IPS-20b (cell line): ENCODE data around the gene LYSET.
"Not testable (repeated sequence)": the region's sequence is repeated elsewhere in the genome, so short reads cannot be mapped to it uniquely, and the experiment has no call there.

Experiments used
- H3K27ac ChIP-seq: one replicate; pipeline ENCODE4 v1.5.1; 2013; ENCODE audit warnings: low read length
- H3K27me3 ChIP-seq: 2 replicates; pipeline ENCODE4 v1.6.1; 2013; ENCODE audit warnings: mild to moderate bottlenecking, low read length, inconsistent platforms; ENCODE audit not compliant: insufficient read depth
- H3K36me3 ChIP-seq: 2 replicates; pipeline ENCODE4 v1.6.1; 2013; ENCODE audit warnings: low read depth, mild to moderate bottlenecking, inconsistent platforms, low read length, moderate library complexity; ENCODE audit not compliant: insufficient read depth
- H3K4me1 ChIP-seq: 2 replicates; pipeline ENCODE4 v1.6.1; 2013; ENCODE audit warnings: mild to moderate bottlenecking, control low read depth, inconsistent platforms, low read length, moderate library complexity; ENCODE audit not compliant: insufficient read depth
- H3K4me3 ChIP-seq: 2 replicates; pipeline ENCODE4 v1.5.1; 2013; ENCODE audit warnings: mild to moderate bottlenecking, low read length, inconsistent platforms
- H3K9ac ChIP-seq: 2 replicates; pipeline ENCODE4 v1.6.1; 2013; ENCODE audit warnings: low read depth, mild to moderate bottlenecking, inconsistent platforms, low read length, moderate library complexity
- H3K9me3 ChIP-seq: 2 replicates; pipeline ENCODE4 v1.6.1; 2013; ENCODE audit warnings: mild to moderate bottlenecking, low read depth, low read length, inconsistent platforms; ENCODE audit not compliant: insufficient read depth

The LYSET gene

DNA sequence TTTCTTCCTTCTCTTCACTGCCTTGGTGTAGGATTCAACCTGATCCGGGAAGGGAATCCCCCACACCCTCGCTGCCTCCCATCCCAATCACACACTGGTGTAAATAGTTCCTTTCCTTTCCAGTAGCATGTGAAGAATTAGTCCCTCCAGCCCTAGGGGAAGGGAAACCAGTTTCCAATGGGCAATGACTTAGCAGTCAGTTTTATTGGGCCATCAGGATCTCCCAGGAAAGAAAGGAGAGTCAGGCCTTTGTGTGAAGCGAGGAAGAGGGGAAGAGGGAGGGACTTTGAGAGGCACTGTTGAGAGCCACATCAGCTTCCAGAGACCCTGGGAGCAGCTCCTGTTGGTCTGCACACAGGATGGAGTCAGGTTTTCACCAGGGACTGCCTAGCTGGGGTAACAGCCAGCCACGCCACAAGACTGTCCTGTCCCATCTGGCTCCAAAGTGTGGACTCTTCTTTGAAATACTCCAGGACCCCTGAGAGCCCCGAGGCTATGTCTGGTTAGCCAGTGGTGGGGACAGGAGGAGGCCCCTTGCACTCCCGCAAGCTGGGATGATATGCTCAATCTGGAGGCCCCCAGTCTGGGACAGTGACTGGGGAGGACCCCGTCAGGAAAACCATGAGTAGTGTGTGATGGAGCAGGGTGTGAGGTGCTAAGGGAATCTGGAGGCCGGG, 28.3 kb upstream of the LYSET start:
- H3K4me1 ChIP-seq = peaks cover 6% of the 10 kb centered on the region; the same call in 1 of the 2 replicates

GRCh38 chr14:93158349-93158748, 26.8 kb upstream of the LYSET start:
- H3K27me3 ChIP-seq, H3K9ac ChIP-seq, H3K27ac ChIP-seq, H3K4me1 ChIP-seq, H3K4me3 ChIP-seq, H3K36me3 ChIP-seq, H3K9me3 ChIP-seq: not testable (repeated sequence)

More for the DNA sequence above, 28.3 kb upstream of the LYSET start:
- Histone ChIP-seq H3K27ac (no peak overlapping the region), H3K36me3 (no peaks in the 10 kb centered on the region), H3K27me3 (no peaks in the 10 kb centered on the region), H3K4me3 (no peak overlapping the region), H3K9ac (no peak overlapping the region), H3K9me3 (no peaks in the 10 kb centered on the region)

- H3K9ac ChIP-seq, H3K36me3 ChIP-seq, H3K9me3 ChIP-seq, H3K27ac ChIP-seq, H3K4me1 ChIP-seq, H3K27me3 ChIP-seq, H3K4me3 ChIP-seq: not testable (repeated sequence)
Observed at GRCh38 chr14:93159625-93160352, 25.3 kb upstream of the LYSET start.

DNA sequence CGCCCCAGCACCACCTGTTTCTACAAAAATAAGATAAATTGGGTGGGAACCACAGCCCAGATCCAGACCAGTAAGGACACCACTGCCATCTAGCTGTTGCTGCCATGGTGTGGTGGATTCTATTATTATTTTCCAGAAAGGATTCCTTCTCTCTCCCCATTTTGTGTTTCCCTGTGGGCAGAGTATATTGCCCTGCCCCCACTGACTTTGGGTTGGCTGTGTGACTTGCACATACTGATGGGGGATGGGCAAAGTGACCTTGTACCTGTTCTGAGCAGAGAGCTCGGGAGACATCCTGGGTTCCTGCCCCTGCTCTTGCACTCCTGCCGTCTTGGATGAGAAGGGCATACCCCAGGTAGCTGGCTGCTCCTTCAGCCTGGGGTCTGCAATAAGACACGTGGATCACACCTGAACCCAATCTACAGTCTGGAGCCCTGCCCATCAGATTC, 24.7 kb upstream of the LYSET start:
- no peak overlapping the region for H3K9ac ChIP-seq
- no peak overlapping the region for H3K4me3 ChIP-seq
- H3K27me3 ChIP-seq = no peaks in the 10 kb centered on the region
- H3K36me3 ChIP-seq = no peaks in the 10 kb centered on the region
- H3K27ac ChIP-seq = no peak overlapping the region
- H3K4me1 ChIP-seq = peaks cover 6% of the 10 kb centered on the region; the same call in 1 of the 2 replicates
- no peaks in the 10 kb centered on the region for H3K9me3 ChIP-seq

GRCh38 chr14:93161411-93161940, 23.6 kb upstream of the LYSET start:
- Histone ChIP-seq H3K27ac (no peak overlapping the region), H3K27me3 (no peaks in the 10 kb centered on the region), H3K36me3 (no peaks in the 10 kb centered on the region), H3K4me1 (peaks cover 6% of the 10 kb centered on the region; the same call in 1 of the 2 replicates), H3K9ac (no peak overlapping the region), H3K9me3 (no peaks in the 10 kb centered on the region), H3K4me3 (no peak overlapping the region)

DNA sequence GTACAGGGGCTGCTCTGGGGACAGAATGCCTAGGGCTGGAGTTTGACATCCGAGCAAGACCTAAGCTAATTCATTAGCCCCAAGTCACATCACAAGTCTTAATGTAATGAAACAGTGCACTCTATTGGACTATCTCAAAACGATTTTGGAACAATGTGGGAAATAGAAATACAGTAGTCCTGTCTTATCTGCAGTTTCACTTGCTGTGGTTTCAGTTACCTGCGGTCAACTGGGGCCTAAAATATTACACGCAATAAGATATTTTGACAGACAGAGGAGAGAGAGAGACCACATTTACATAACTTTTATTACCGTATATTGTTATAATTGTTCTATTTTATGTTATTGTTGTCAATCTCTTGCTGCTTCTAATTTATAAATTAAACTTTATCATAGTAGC, 21.6 kb upstream of the LYSET start:
- H3K9me3 ChIP-seq = no peaks in the 10 kb centered on the region
- H3K27ac ChIP-seq = no peak overlapping the region
- no peak overlapping the region for H3K4me3 ChIP-seq
- no peaks in the 10 kb centered on the region for H3K27me3 ChIP-seq
- peaks cover 6% of the 10 kb centered on the region; the same call in 1 of the 2 replicates for H3K4me1 ChIP-seq
- H3K36me3 ChIP-seq = no peaks in the 10 kb centered on the region
- no peak overlapping the region for H3K9ac ChIP-seq

DNA sequence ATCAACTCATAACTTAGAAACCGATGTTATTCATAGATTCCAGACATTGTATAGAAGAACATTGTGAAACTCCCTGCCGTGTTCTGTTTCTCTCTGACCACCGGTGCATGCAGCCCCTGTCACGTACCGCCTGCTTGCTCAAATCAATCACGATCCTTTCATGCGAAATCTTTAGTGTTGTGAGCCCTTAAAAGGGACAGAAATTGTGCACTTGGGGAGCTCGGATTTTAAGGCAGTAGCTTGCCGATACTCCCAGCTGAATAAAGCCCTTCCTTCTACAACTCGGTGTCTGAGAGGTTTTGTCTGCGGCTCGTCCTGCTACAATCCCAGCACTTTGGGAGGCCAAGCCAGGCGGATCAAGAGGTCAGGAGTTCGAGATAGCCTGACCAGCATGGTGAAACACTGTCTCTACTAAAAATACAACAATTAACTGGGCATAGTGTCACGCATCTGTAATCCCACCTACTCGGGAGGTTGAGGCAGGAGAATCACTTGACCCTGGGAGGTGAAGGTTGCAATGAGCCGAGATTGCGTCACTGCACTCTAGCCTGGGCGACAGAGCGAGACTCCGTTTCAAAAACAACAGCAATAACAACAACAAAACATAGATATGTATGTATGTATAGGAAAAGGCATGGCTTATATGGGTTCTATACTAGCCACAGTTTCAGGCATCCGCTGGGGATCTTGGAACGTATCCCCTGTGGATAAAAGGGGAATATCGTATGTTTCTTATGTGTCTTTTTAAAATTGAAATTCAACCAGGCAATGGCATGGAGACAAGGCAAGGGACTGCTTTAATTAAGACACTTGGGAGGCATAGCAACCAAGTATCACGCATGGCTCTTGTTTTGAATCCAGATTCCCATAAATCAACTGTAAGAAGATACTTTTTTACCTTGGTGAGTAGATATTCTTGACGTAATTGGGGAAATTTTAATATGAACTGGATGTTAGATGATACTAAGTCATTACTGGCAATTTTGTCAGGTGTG, 19.5 kb upstream of the LYSET start:
- H3K4me3 ChIP-seq, H3K9ac ChIP-seq, H3K9me3 ChIP-seq: not testable (repeated sequence)

GRCh38 chr14:93168610-93169009, 16.5 kb upstream of the LYSET start:
- not testable (repeated sequence) for H3K36me3 ChIP-seq, H3K4me3 ChIP-seq, H3K9ac ChIP-seq, H3K4me1 ChIP-seq, H3K9me3 ChIP-seq, H3K27me3 ChIP-seq, H3K27ac ChIP-seq

More for the DNA sequence above, 19.5 kb upstream of the LYSET start:
- H3K27ac ChIP-seq, H3K27me3 ChIP-seq, H3K36me3 ChIP-seq, H3K4me1 ChIP-seq: not testable (repeated sequence)

DNA sequence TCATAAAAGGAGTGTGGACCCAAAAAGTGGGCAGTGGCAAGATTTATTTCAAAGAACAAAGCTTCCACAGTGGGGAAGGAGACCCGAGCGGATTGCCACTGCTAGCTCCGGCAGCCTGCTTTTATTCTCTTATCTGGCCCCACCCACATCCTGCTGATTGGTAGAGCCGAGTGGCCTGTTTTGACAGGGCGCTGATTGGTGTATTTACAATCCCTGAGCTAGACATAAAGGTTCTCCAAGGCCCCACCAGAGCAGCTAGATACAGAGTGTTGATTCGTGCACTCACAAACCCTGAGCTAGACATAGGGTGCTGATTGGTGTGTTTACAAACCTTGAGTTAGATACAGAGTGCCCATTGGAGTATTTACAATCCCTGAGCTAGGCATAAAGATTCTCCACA, 15.5 kb upstream of the LYSET start:
- H3K4me1 ChIP-seq, H3K9ac ChIP-seq, H3K27ac ChIP-seq, H3K4me3 ChIP-seq, H3K36me3 ChIP-seq, H3K27me3 ChIP-seq, H3K9me3 ChIP-seq: not testable (repeated sequence)

GRCh38 chr14:93170141-93170540, 15.0 kb upstream of the LYSET start:
- not testable (repeated sequence) for H3K9ac ChIP-seq, H3K36me3 ChIP-seq, H3K4me3 ChIP-seq, H3K4me1 ChIP-seq, H3K9me3 ChIP-seq, H3K27ac ChIP-seq, H3K27me3 ChIP-seq

DNA sequence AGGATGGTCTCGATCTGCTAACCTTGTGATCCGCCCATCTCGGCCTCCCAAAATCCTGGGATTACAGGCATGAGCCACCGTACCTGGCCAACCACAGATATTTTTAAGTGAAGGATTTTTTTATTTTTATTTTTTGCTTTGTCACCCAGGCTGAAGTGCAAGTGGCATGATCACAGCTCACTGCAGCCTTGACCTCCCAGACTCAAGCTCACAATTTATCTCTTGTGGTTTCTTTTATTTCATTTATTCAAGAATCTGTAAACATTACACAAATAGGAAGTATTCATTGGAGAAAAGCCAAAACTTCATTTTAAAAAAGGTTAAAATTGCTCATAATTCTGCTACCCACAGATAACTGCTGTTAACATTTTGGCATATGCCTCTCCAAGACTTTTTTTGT, 13.7 kb upstream of the LYSET start:
- Histone ChIP-seq H3K9me3 (no peaks in the 10 kb centered on the region), H3K27me3 (no peaks in the 10 kb centered on the region), H3K4me1 (no peaks in the 10 kb centered on the region), H3K27ac (no peak overlapping the region), H3K9ac (no peak overlapping the region), H3K36me3 (no peaks in the 10 kb centered on the region), H3K4me3 (no peak overlapping the region)
